SHP77 treated with DMSO at 0.1 percent for 48 hours (cell line): ENCODE measurements around the gene PRR7.
"Not testable (repeated sequence)": the region's sequence is repeated elsewhere in the genome, so short reads cannot be mapped to it uniquely, and the experiment has no call there.

ENCODE experiments used
- DNase-seq: peaks from one replicate; lab custom pipeline; 2025; lab: John Stamatoyannopoulos, UW

The PRR7 gene

DNA sequence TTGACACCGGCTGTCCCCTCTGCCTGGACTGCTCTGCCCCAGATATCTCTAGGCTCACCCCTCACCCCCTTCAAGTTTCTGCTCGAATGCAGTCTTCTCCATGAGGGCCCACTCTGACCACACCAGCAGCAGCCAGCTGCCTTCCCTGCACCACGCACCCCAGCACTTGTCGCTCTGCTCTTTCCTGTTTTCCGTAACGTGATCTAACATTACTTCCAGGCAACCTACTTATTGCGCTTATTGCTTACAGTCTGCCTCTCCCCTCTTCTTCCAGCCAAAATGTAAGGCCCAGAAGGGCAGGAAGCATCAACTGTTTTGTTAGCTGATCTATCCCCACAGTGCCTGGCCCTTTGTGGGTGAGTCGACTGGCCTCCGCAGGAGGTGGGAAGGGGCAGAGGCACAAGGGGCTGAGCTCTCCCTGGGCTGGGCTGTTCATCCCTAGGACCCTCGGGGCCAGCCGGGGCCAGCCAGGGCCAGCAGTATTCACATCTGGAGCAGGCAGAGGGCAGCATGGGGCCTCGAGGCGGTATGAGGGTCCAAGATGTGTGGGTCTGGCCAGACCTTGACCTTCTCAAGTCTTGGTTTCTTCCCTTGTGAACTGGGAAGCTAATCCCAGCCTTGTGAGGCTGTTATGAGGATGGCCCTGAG lies 38.4 kb downstream of the PRR7 start:
- no peak for DNase-seq

DNA sequence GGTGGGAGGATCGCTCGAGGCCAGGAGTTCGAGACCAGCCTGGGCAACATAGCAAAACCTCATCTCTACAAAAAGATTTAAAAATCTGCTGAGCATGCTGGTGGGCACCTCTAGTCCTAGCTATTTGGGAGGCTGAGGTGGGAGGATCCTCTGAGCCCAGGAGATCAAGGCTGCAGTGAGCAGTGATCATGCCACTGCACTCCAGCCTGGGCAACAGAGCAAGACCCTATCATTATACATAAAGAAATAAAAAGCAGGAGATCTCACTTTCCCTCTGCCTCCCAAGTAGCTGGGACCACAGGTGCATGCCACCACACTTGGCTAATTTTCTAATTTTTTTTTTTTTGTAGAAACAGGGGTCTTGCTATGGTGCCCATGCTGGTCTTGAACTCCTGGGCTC lies 39.1 kb downstream of the PRR7 start:
- not testable (repeated sequence) for DNase-seq

DNA sequence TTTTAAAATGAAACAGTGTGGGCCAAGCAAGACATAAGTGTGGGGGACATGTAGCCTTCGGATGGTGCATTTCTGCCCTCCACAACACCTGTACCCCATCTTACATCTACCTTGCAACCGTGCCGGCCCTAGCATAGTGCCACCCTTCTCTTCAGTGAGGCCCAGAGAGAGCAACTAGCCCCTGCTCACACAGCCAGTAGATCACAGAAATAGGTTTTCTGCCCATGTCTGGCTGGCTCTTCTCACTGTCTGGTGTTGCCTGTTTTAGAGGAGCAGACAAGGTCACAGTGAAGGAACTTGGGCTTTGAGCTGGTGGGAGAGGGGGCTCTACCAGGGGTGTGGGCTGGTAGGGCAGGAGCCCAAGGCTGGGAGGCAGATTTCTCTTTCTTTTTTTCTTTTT lies 39.6 kb downstream of the PRR7 start:
- DNase-seq, result no peak

DNA sequence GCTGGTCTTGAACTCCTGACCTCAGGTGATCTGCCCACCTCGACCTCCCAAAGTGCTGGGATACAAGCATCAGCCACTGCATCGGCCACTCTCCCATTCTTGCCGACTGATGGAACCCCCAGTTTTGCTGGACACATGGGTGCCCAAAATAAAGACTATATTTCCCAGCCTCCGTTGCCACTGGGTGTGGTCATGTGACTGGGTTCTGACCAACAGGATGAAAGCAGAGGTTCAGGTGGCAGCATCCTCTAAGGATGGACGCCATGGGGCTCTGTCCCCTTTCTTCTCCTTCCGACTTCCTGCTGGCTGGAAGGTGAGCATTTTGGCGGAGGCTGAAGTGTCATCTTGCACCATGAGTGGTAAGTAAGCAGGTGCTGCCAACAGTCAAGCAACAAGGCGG lies 40.5 kb downstream of the PRR7 start:
- DNase-seq, result no peak

DNA sequence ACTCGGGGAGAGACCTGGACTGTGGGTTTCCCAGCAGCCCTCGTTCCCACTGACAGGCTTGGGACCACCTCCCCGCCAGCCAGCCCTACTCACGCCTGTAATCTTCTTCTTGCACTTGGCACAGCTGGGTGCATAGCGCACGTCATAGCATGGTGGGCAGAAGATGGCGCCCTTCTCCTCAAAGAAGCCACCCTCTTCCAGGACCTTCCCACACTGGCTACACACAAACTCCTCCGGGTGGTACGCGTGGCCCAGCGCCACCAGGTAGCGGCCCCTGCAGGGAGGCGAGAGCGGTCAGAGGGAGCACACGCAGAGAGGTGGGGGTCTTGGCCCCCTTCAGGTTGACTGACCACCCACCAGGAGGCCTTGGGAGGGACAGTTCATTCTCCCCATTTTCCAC lies 41.4 kb downstream of the PRR7 start:
- no peak for DNase-seq

DNA sequence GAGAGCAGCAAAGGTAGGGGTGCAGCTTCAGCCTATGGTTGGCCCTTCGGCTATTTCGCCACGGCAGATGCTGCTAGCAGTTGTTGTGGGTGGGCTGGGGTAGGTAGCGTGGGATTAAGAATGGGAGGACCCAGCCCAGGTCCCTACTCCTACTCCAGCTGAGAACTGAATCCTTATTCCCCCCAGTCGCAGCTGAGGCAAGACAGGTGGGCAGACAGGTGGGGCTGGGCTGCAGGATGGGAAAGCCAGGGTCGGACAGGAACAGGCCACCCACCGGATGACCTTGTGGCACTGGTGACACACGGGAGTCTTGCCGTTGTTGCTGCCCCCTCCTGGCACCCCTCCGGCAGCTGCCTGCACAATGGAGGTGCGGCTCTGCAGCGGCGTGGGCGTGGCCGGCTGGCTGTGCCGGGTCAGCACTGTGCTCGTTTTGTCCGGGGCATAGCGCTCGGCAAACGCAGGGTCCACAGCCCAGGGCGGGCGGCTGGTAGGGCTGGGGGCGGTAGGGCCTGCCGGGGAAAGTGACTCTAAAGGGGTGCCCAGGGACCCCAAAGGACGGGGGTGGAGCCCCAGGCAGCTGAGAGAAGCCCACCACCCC lies 42.6 kb downstream of the PRR7 start:
- DNase-seq, result no peak

DNA sequence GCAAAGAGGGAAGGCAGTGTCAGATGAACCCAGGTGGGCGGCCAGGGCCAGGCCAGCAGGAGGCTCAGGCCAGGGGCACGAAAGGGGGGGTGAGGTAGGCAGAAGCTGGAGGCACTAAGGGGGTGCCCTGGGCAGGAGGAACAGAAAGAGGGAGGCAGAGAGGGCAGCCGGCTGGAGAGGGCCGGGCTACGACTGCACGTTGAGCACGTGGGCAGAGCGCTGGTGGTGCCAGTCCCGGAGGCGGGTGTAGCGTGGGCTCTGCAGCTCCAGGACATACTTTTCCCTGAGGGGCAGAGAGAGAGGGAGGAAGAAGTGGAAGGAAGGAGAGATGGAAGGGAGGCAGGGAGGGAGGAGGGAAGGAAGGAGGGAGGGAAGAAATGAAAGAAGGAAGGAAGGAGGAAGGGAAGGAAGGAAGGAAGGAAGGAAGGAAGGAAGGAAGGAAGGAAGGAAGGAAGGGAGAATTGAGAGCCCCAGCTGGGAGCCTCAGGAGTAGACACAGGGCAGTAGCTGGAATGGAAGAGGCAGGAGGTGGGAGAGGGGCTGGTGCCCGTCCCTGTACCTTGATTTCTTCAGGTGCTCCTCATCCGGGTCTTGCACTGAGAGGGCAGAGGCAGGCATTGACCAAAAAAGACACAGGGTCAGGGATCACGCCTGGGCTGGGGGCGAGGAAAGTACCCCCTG lies 43.8 kb downstream of the PRR7 start:
- DNase-seq, result no peak

DNA sequence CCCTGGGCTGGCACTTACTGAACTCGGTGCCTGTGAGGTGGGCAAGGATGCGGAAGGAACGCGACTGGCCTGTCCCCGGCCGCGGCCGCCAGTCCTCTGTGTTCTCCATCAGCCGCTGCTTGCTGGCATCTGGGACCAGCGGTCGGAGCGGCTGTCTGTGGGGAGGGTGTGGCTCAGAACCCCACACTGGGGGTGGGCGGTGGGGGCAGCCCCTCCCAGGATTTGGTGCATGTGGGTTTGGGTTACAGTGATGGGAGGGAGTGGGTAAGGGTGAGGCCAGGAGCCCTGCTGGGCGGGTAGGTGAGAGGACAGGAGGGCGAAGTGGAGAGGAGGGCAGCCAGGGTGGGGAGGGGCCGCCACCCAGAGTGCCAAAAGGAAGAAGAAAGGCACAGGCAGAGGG lies 44.4 kb downstream of the PRR7 start:
- DNase-seq, result no peak

DNA sequence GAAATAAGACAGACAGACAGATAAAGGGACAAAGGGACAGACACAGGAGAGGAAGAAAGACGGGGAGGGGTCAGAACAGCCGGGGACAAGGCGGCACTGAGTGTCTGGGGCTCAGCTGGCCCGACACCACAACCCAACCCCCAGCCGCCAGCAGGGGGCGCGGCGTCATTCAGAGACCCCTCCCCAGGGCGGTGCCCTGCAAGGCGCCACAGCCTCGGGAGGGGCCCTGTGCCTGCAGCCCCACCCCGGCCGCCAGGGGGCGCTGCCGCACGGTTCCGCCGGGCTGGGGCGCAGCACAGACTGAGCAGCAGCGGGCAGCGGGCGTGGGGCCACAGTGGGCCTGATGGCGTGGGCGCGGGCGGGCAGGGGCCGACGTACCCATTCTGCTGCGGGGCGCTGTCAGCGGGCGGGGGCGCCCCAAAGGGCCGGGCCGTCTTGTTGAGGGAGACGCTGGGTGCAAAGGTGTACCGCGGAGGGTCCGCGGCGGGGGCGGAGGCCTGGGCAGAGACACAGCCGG lies 44.9 kb downstream of the PRR7 start:
- peak; percentile 52 for DNase-seq

DNA sequence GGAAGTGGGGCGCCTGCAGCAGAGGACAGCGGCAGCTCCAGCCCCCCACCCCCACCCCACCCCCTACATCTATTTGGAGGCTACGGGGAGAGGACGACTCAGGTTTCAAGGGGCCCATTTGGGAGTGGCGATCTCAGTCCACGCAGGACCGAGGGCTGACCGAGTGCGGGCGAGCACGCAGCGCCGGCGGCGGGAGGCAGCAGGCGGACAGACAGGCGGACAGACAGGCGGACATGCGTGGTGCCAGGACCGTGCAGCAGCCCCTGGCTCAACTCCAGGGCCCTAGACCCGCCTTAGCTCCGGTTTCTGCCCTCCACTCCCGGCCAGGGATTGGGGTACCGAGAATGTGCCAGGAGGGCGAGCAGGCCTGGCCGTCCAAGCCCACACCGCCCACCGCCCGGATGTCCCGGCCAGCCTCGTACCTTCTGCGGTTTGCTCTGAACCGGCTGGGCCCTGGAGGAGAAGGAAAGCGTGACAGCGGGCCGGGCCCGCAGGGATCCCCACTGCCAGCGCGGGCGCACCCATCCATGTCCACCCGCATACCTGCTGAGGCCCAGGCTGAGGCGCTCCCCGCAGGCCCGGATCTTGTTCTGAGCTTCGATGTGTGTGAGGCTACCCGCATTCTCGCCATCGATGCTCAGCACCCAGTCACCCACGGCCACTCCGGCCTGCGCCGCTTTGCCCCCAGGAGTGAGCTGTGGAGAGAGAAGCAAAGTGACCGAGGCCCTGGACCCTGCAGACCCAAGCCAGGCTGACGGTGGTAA lies 45.6 kb downstream of the PRR7 start:
- no peak for DNase-seq

DNA sequence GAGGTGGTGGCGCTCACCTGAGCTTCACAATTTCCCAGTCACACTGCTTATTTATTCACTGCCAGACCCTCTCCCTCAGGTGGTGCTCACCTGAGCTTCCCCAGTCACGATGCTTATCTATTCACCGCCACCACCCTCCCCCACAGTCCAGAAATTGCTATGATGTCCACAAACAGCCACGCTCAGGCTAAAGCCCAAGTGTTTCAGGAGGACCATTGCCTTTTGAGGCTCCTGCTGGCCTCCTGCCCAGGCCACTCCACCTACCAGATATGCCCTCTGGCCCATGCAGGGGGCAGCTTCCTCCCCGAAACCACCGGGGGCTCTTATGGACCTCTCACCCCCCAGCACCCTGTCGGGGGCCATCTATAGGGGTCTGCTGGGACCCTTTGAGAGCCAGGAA lies 46.2 kb downstream of the PRR7 start:
- no peak for DNase-seq

DNA sequence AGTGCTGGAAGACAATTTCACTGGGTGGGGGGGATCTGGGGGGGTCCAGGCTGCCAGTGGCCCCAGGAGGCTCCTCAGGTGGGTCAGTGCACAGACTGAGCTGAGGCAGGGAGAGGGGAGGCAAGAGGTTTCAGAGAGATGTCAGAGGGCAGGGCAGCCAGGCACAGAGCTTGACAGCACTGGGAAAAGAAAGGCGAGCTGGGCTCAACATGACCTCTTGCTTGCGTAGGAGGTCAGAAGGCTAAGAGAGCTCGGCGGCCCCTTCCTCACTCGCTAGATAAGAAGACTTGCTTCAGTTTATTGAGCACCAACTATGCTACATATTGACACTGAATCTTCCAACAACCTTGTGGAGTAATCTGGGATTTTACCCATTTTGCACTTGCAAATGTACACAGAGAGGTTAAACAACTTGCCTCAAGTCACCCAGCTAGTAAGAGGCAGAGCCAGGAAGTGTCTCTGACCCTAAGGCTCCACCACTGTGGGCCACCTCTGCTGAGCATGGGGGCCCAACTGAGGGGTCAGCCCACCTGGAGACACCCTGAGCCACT lies 47.3 kb downstream of the PRR7 start:
- DNase-seq, result no peak

DNA sequence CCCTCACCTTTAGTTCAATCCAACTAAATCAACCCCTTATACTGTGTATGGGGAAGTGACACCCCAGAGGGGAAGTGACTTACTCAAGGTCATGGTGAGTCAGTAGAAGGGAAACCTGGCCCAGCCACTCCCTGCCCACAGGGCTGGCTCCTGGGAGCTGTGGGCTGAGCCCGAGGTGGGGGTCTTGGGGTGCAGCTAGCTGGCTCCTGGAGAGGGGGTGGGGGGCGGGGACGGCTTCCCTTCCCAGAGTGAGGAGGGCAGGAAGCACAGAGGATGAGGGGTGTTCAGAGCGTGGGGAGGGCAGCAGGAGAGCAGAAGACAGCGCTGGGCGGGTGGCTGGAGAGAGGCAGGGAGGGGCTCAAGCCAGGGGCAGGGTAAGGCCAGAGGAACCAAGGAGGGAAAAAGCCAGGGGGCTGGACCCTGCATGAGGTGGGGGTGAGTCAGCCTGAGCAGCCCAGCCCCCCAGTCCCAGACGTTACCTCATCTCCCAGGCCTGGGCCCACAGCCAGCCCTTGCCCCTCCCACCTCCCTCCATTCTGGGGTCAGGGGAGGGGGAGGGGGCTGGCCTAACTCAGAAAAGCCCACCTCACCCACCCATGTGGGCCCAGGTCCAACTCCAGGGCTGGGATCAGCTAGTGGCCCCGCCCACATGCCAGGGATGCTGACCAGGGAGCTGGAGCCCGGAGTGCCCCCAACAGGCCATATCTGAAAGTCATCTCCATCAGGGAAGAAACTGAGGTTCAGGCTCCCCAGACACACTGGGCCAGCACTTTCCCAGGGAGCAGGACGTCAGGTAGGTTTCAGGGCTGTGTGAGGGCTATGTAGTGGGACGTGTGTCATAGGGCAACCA lies 48.0 kb downstream of the PRR7 start:
- DNase-seq, result no peak

DNA sequence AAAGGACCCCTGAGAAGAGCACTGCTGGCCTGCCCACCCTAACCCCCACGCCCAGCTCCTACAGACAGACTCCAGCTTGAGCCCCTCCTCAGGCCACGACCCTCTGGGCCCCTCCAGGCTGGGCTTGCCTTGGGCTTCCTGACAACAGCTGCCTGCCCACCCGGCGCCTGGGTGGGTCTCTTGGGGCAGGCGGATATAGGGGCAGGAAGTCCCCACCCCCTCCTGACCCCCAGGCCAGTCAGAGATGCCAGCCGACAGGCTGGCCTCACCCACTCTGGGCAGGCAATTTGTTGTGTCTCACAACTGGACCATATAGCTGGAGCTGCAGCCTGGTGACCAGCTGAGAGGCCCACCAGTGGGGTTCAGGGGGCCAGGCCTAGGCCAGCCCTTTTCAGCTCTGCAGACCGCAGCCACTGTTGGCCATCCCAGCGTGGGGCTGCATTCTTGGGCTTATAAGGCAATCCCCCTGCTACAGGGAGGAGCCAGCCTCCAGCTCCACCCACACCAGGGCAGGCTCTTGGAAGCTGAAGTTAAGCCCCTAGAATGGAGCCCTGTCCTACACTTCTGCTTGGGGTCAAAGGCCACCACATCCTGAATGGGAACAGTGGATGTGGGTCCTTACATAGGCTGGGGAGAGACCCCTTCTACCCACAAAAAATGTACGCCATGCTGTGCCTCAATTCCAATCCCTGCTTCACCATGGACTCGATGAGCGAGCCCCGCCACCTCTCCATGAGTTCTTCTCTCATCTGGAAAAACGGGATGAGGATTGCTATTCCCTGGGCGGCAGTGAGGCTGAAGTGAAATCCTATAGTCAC lies 48.8 kb downstream of the PRR7 start:
- DNase-seq, result no peak

DNA sequence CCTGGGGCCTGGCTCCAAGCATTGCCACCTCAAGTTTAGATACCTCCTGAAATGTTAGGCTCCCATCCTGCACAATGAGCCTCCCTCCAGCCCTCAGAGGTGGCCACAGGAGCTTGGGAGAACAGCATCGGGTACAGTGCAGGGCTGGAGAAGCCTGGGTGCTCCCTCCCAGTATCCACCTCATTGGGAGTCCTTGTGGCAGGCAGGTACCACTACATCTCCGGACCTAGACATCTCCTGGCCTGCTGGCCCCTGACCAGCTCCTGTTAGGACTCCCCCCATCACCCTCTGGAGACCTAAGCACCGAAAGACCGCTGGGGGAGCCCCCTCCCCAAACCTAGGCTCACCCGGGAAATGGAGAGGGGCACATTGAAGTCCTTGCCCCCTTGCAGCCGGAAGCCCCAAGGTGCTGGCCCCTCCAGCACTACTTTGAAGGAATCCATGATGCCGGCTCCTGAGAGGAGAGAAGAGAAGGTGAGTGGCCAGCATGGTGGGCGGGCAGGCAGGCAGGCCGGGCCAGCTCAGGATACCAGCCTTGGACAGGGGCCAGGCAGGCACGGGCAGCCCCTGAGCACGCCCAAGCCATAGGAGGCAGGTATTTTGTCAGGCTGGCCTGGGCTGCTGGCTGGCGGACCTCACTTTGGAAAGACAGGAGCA lies 49.6 kb downstream of the PRR7 start:
- no peak for DNase-seq

DNA sequence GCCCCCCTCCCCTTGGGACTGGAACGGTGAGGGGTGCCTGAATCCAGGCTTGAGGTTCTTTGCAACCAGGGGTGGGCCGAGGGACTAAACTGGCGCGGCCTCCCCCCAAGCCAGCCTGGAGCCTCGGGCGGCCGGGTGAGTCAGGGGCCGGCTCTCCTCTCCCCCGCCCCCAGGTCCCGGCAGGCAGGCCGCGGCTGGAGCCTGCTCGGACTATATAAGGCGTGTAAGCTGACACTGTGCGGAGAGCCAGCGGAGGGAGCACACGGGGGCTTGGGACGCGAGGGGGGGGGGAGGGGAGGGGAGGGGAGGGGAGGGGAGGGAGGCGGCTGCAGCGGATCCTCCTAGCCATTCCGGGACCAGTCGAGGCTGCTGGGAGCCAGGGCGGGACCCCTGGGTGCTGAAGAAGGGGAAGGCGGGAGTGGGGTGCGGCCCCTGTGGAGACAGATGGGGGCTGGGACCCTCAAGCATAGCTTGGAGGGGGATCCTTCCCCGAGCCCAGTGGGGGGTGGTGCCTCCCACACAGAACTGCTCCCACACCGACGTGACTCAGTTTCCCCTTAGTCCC lies 50.2 kb downstream of the PRR7 start:
- DNase-seq, result peak; percentile 18

DNA sequence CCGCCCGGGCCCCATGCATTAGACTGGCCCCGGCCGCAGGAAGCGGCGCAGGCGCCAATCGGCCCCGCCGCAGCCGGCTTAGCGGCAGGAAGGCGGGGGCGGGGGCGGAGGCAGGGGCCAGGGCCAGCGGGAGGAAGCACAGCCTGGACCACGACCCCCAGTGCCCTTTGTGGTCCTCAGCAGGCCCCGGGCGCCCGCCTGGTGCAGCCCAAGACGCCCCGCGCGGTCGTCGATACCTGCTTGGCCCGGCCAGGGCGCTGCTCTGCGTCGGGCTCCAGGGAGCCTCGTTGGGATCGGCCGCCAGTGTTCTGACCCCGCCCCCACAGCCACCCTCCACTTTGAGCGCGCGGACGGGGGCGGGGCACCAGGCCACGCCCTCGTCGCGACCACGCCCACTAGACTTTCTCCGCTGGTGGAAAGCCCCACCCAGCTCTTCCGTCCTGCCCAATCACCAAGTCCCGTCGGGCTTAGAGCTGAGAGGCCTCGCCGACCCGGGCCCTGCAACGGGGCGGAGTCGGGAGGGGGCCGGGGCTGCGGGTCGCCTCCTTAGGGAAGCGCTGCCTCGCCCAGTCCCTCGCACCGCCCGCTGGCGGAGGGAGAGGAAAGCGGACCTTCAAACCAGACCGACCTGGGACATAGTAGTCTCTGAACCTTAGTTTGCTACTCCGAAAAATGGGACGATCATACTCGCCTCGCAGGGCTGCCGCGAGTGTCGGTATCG lies 50.8 kb downstream of the PRR7 start, which contains the start of gene PDLIM7:
Gene PDLIM7, minus strand, starts transcription at position 313 of the 721 bp plus-strand sequence. CDS start 1,092 bp downstream, outside the sequence.
- peak; percentile 88 for DNase-seq

DNA sequence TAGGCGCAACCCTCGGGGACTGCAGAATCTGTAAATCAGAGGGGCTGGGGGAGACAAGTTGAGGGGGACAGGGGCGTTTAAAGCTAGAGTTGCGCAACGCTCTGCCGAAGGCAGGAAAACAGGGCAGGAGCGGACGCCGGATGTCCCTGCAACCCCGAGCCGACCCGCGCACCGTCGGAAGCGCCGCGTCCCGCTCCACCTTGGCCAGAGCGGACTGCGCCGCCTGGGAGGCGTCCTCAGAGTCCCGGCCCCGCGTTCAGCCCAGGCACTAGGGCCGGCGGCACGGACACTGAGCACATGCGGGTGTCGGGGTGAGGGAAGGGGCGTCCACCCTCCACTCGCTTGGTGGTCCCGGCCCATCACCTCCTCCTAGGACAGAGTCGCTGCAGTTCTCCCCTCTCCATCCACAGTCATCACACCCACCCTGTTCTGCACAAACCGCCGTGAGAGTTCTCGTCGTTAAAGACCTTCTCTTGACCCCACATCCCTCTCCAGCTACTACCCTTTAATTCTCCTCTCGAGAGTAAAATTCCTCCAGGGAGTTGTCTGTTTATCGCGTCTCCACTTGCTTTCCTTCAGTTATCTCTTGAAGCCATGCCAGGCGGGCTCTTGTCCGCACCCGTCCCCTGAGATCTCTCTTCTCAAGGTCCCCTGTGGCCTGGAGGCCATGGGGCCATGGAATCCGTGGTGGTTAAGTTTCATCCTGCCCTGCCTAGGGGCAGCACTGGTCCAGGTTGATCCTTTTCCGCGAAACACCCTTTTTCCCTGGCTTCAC lies 51.6 kb downstream of the PRR7 start:
- no peak for DNase-seq
